GM12874 (cell line): ENCODE results near the gene POLR2L.

ENCODE experiments used
- TF ChIP-seq, protein P1 (sequence below): IDR thresholded peaks from 2 replicates; pipeline ENCODE4 v1.5.1; 2011; ENCODE audit warnings: low read depth, mild to moderate bottlenecking, control low read depth, low read length, moderate library complexity; ENCODE audit not compliant: insufficient read depth

POLR2L gene

DNA sequence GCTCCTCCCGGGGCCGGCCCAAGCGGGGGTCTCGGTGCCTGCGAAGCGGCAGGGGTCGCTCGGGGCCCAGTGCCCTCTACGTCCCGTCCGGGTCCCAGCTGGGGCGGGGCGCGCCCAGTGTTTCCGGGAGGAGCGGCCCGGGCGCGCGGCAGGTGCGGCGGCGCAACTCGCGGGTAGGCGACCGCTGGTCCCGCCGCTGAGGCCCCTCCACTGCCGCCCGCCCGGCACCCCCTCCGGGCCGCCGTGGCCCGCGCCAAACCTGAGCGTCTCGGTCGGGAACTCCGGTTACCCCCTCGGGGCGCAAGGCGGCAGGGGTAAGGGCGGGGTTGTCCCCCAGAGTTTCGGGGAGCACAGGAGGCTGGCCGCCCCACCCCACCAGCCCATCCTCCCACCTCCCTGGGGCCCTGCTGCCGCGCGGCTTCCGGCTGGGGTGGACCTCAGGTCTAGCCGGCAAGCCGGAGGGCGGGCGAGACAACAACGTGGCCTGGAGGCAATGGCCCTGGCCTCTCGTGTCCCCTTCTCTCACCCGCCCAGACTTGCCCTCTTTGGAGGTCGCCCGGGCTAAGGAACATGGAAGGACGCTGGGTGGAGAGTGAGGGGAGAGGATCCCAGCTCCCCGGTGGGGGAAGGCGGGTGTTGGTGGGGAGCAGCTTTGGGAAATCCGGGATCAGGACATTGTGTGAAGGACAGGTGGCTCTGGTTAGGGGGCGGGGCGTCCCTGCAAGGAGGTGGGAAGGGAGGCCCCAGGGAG, 15.0 kb downstream of the POLR2L start:
- TF ChIP-seq, protein P1, sequence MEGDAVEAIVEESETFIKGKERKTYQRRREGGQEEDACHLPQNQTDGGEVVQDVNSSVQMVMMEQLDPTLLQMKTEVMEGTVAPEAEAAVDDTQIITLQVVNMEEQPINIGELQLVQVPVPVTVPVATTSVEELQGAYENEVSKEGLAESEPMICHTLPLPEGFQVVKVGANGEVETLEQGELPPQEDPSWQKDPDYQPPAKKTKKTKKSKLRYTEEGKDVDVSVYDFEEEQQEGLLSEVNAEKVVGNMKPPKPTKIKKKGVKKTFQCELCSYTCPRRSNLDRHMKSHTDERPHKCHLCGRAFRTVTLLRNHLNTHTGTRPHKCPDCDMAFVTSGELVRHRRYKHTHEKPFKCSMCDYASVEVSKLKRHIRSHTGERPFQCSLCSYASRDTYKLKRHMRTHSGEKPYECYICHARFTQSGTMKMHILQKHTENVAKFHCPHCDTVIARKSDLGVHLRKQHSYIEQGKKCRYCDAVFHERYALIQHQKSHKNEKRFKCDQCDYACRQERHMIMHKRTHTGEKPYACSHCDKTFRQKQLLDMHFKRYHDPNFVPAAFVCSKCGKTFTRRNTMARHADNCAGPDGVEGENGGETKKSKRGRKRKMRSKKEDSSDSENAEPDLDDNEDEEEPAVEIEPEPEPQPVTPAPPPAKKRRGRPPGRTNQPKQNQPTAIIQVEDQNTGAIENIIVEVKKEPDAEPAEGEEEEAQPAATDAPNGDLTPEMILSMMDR: 0 out of 2 replicates have a peak, but pooled peaks have one; percentile 1

- TF ChIP-seq, protein P1: no peak
These were observed 15.5 kb downstream of the POLR2L start for GRCh38 chr11:826836-827145.

DNA sequence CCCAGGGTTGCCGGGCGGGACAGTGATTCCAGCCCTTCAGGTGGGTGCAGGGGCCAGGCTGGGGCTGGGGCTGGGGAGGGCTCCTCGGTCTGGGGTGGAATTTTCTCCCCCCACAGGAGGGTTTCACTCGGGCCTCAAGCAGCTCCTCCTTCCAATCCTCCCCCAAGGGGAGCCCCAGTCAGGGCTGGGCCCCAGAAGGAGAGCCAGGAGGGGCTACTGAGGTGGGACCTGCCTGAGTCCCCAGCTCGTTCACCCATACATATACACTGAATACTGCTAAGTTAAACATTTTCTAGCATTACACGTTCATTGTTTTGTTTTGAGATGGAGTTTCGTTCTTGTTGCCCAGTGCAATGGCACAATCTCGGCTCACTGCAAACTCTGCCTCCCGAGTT, 16.1 kb downstream of the POLR2L start:
- TF ChIP-seq, protein P1: no peak

- TF ChIP-seq, protein P1: no peak
These were observed 16.7 kb downstream of the POLR2L start for GRCh38 chr11:825366-826226.

DNA sequence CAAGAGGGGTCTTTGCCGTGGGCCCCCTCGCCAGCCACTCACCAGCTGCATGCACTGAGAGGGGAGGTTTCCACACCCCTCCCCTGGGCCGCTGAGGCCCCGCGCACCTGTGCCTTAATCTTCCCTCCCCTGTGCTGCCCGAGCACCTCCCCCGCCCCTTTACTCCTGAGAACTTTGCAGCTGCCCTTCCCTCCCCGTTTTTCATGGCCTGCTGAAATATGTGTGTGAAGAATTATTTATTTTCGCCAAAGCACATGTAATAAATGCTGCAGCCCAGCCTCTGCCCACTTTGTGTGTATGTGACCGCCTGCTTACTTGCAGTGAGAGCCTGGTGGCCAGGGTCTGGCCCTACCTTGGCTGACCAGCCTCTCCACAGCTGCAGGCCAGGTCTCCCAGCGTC, 17.4 kb downstream of the POLR2L start:
- TF ChIP-seq, protein P1: no peak

GRCh38 chr11:824292-824880, 17.9 kb downstream of the POLR2L start:
- TF ChIP-seq, protein P1: no peak
